ENCODE measurements around the gene MOB3A.

MOB3A gene

DNA sequence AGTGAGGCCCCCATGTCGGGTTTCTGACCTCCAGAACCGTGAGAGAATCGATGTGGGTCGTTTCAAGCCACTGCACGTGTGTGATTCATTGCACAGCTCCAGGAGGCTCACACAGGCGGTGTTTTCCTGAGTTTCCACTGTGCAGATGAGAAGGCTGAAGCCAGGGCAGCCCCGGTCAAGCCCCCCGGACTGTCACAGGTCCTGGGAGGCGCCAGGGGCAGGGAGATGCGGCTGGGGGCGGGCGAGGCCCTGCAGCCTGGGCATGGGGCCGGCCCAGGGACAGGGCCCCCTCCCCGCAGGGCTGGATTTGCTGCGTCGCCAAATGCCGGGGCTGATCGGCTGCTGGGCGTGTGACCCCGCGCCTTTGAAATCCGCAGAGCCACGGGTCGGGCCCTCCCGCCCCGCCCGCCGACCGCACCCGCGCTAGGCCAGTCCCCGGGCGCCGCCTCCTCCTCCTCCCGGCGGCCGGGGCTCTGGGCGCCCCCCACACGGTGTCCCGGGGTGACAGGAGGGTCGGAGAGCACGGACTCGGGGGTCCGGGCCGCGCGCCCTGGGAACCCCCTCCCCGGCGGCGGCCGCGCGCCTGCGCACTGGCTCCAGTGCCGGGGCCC is 35.1 kb downstream of the MOB3A start:
- Histone ChIP-seq H3K4me1 (ENCODE audit: control insufficient read depth in 1 of 2, insufficient read depth in 2 of 2, low read length in 2 of 2) (peaks cover 11 to 58% of the 10 kb centered on the region in 2 donors), H3K9me3 (ENCODE audit: control insufficient read depth in 1 of 2, low read length in 2 of 2) (no peaks in the 10 kb centered on the region), H3K27me3 (ENCODE audit: low read depth, low read length) (no peaks in the 10 kb centered on the region), H3K27ac (ENCODE audit: low read length) (peak overlapping the region; percentile 95), H3K36me3 (ENCODE audit: control insufficient read depth in 1 of 2, insufficient read depth in 2 of 2, low read length in 2 of 2) (peaks cover 0 to 3% of the 10 kb centered on the region in 2 donors), H3K4me3 (ENCODE audit: low read depth in 1 of 2, low read length in 2 of 2) (peak overlapping the region; percentile 66 to 89)

DNA sequence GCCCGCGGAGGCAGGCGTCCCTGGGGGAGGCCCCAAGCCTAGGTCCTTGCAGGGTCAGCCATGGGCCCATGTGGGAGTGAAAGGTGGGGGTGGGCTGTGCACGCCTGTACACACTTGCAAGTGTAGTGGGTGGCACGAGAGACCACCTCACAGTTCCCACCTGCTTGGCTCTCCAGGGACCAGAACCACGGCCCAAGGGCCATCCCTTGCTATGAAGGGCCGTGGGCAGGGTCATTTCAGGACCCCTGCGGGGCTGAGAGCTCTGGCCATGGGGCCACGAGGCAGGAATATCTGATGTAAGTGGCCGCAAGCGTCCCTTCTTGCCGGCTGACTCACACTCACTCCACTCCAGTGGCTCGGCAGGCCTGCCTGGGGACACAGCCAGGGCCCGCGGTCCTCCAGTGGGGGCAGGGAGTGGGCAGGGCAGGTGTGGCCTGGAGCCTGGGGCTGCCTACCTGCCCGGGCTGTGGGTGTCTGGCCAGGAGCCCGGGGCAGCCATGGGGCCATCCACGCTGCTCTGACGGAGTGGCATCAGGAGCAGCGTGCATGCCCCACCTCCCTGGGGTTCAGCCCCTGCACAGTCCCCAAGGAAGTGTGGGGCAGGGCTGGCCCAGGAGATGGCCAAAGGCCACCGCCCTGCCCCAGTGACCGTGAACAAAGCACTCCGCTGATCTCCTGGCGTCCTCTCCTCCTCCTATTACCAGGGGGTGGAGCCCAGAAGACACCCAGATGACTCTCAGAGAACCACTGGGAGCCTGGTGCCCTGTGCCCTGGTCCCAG is 36.5 kb downstream of the MOB3A start:
- Histone ChIP-seq H3K36me3 (ENCODE audit: control insufficient read depth in 1 of 2, insufficient read depth in 2 of 2, low read length in 2 of 2) (peaks cover 0 to 3% of the 10 kb centered on the region in 2 donors), H3K4me3 (ENCODE audit: low read depth in 1 of 2, low read length in 2 of 2) (peak overlapping the region; percentile 66 to 89), H3K9me3 (ENCODE audit: control insufficient read depth in 1 of 2, low read length in 2 of 2) (no peaks in the 10 kb centered on the region), H3K4me1 (ENCODE audit: control insufficient read depth in 1 of 2, insufficient read depth in 2 of 2, low read length in 2 of 2) (peaks cover 11 to 61% of the 10 kb centered on the region in 2 donors), H3K27me3 (ENCODE audit: low read depth, low read length) (no peaks in the 10 kb centered on the region), H3K27ac (ENCODE audit: low read length) (peak overlapping the region; percentile 95)

DNA sequence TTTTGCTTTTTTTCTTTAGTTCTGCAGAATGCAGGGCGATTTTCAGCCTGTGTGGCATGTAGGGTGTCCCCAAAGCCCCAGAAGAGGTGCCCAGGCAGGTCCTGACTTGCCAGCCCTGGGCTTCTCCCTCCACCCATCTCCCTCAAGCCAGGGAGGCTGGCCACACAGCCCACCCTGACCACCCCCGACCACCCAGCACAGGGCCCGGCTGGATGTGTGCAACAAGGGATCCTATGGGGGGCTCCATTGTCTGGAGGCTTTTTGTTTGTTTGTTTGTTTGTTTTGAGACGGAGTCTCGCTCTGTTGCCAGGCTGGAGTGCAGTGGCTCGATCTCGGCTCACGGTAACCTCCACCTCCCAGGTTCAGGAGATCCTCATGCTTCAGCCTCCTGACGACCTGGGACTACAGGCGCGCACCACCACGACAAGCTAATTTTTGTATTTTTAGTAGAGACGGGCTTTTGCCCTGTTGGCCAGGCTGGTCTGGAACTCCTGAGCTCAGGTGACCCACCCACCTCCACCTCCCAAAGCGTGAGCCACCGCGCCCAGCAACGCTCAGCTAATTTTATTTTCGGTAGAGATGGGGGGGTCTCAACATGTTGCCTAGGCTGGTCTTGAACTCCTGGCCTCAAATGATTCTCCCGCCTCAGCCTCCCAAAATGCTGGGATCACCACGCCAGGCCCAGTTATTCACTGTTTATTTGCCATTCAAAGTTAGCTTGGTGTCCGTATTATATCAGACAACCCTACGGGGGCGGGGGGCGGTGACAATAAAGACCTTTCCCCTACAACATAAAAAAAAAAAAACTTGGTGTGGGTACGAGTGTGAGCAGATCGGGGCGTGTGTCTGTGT is 37.3 kb downstream of the MOB3A start:
- peak overlapping the region; percentile 95 for H3K27ac ChIP-seq (ENCODE audit: low read length)
- H3K27me3 ChIP-seq (ENCODE audit: low read depth, low read length) = no peaks in the 10 kb centered on the region
- H3K4me3 ChIP-seq (ENCODE audit: low read depth in 1 of 2, low read length in 2 of 2) = peak overlapping the region in 1 of 2 donors; percentile 89
- H3K9me3 ChIP-seq (ENCODE audit: control insufficient read depth in 1 of 2, low read length in 2 of 2) = no peaks in the 10 kb centered on the region
- peaks cover 0 to 3% of the 10 kb centered on the region in 2 donors for H3K36me3 ChIP-seq (ENCODE audit: control insufficient read depth in 1 of 2, insufficient read depth in 2 of 2, low read length in 2 of 2)
- H3K4me1 ChIP-seq (ENCODE audit: control insufficient read depth in 1 of 2, insufficient read depth in 2 of 2, low read length in 2 of 2) = peaks cover 11 to 53% of the 10 kb centered on the region in 2 donors

DNA sequence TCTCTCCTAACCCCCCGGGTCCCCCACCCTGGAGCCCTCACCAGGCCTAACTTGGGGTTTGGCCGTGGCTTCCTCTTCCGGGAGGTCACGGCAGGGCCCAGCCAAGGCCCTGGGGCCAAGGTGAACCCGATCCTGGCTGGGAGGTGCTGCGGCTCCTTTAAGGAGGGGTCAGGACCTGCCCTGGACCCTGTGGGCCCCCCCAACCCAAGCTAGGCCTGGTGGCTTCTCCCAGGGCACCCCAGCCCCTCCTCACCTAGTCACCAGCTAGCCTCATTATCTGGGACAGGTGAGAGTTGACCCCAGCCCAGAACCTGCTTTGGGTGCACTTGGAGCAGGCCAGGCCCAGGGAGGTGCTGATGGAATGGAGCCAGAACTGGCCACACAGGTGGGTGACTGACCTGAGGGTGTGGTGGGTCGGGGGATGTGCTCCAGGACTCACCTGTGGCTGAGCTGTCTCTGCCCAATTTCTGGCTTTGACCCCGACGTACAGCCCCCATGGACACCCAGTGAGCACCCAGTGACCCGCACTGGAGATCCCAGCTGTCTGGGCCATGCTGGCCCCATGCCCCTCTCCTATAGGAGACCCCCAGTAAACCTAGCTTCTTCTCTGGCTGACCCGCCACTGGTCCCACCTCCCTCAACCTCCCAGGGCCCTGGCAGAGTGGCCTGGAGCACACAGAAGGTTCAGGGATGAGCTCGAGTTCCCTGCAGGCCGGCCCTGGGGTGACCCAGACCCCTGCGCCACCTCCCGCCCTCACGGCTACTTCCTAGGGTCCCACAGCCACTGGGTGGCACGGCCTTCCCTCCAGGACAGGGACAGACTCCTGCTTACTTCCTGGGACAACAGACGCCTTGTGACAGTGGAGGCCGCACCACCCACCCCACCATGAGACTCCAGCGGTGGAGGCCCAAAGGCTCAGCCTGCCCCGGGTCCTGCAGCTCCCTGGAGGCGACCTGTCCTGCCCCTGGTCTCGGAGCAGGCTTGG is 38.3 kb downstream of the MOB3A start:
- Histone ChIP-seq H3K4me1 (ENCODE audit: control insufficient read depth in 1 of 2, insufficient read depth in 2 of 2, low read length in 2 of 2) (peaks cover 11 to 50% of the 10 kb centered on the region in 2 donors), H3K27ac (ENCODE audit: low read length) (no peak overlapping the region), H3K4me3 (ENCODE audit: low read depth in 1 of 2, low read length in 2 of 2) (no peak overlapping the region), H3K36me3 (ENCODE audit: control insufficient read depth in 1 of 2, insufficient read depth in 2 of 2, low read length in 2 of 2) (peaks cover 0 to 3% of the 10 kb centered on the region in 2 donors), H3K9me3 (ENCODE audit: control insufficient read depth in 1 of 2, low read length in 2 of 2) (no peaks in the 10 kb centered on the region), H3K27me3 (ENCODE audit: low read depth, low read length) (no peaks in the 10 kb centered on the region)

DNA sequence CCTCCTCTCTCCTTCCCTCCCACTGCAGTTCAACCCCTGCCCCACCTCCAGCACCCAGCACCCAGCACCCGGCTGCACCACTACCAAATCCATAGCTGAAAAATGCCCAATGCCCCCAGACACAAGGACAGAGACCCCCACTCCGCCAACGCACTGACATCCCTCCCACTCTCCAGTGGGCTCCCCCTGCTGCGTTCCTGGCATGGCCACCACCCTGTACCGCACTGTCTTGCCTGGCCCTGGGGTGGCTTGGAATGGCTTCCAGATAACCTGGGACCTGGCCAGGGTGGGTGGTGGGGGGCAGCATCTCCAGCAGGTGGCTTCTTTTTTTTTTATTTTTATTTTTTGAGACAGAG is 39.3 kb downstream of the MOB3A start:
- Histone ChIP-seq H3K27me3 (ENCODE audit: low read depth, low read length) (no peaks in the 10 kb centered on the region), H3K27ac (ENCODE audit: low read length) (no peak overlapping the region), H3K9me3 (ENCODE audit: control insufficient read depth in 1 of 2, low read length in 2 of 2) (no peaks in the 10 kb centered on the region), H3K4me1 (ENCODE audit: control insufficient read depth in 1 of 2, insufficient read depth in 2 of 2, low read length in 2 of 2) (peaks cover 3 to 47% of the 10 kb centered on the region in 2 donors), H3K4me3 (ENCODE audit: low read depth in 1 of 2, low read length in 2 of 2) (no peak overlapping the region), H3K36me3 (ENCODE audit: control insufficient read depth in 1 of 2, insufficient read depth in 2 of 2, low read length in 2 of 2) (peaks cover 0 to 3% of the 10 kb centered on the region in 2 donors)

DNA sequence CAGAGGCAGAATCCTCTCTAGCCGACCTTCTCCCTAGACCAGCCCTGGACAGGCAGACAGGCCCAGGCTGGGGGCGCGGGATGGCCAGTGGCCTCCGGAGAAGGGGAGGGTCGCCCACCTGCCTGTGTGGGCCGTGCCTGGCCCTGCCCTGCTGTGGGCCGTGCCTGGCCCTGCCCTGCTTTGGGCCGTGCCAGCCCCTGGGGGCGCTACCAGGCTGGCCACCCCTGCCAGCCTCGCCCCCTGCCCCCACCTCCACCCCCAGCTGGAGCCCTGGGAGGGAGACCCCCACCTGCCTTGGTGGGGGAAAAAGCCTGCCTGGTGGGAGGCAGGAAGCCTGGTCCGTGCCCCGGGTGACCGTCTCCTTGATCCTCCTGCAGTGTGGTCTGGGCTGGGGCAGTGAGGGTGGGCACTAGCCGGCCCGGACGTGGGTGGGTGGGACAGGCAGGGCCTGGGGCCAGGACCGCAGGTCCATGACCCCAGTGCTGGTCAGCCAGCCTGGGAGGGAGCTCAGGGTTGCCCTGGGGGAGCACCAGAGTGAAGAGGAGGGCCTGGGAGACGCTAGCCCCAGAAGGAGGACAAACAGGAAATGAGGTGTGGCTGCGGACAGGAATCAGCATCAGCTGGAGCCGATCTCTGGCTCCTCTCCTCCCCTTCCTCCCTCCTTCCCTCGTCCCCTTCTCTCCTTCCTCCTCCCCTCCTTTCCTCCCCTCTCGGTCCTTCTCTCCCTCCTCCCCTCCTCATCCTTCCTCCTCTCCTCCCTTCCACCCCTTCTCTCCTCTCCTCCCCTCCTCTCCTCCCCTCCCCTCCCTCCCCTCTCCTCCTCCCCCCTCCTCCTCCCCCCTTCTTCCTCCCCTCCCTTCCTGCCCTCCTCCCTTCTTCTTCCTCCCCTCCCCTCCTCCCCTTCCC is 39.9 kb downstream of the MOB3A start:
- H3K27ac ChIP-seq (ENCODE audit: low read length) = peak overlapping the region; percentile 63
- no peaks in the 10 kb centered on the region for H3K27me3 ChIP-seq (ENCODE audit: low read depth, low read length)
- no peaks in the 10 kb centered on the region for H3K9me3 ChIP-seq (ENCODE audit: control insufficient read depth in 1 of 2, low read length in 2 of 2)
- H3K4me1 ChIP-seq (ENCODE audit: control insufficient read depth in 1 of 2, insufficient read depth in 2 of 2, low read length in 2 of 2) = peaks cover 6 to 50% of the 10 kb centered on the region in 2 donors
- H3K36me3 ChIP-seq (ENCODE audit: control insufficient read depth in 1 of 2, insufficient read depth in 2 of 2, low read length in 2 of 2) = peaks cover 0 to 3% of the 10 kb centered on the region in 2 donors
- peak overlapping the region in 1 of 2 donors; percentile 54 for H3K4me3 ChIP-seq (ENCODE audit: low read depth in 1 of 2, low read length in 2 of 2)

DNA sequence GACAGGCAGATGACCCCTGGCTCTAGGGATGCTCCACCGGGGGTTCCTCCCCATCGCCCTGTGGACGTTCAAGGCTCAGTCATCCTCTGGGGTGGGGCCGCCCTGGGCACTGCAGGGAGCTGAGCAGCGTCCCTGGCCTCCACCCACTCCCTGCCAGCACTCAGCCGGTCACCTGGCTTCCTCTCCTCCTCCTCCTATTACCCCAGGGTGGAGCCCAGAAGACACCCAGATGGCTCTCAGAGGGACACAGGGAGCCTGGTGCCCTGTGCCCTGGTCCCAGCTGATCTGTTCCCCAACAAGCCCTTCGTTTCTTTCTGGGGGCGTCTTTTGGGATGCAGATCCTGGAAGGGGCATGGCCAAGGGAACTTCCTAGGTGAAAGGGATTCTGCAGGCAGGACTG is 41.4 kb downstream of the MOB3A start:
- H3K9me3 ChIP-seq (ENCODE audit: control insufficient read depth in 1 of 2, low read length in 2 of 2) = no peaks in the 10 kb centered on the region
- H3K4me3 ChIP-seq (ENCODE audit: low read depth in 1 of 2, low read length in 2 of 2) = no peak overlapping the region
- H3K27me3 ChIP-seq (ENCODE audit: low read depth, low read length) = no peaks in the 10 kb centered on the region
- peaks cover 6 to 39% of the 10 kb centered on the region in 2 donors for H3K4me1 ChIP-seq (ENCODE audit: control insufficient read depth in 1 of 2, insufficient read depth in 2 of 2, low read length in 2 of 2)
- no peak overlapping the region for H3K27ac ChIP-seq (ENCODE audit: low read length)
- peaks cover 0 to 3% of the 10 kb centered on the region in 2 donors for H3K36me3 ChIP-seq (ENCODE audit: control insufficient read depth in 1 of 2, insufficient read depth in 2 of 2, low read length in 2 of 2)

DNA sequence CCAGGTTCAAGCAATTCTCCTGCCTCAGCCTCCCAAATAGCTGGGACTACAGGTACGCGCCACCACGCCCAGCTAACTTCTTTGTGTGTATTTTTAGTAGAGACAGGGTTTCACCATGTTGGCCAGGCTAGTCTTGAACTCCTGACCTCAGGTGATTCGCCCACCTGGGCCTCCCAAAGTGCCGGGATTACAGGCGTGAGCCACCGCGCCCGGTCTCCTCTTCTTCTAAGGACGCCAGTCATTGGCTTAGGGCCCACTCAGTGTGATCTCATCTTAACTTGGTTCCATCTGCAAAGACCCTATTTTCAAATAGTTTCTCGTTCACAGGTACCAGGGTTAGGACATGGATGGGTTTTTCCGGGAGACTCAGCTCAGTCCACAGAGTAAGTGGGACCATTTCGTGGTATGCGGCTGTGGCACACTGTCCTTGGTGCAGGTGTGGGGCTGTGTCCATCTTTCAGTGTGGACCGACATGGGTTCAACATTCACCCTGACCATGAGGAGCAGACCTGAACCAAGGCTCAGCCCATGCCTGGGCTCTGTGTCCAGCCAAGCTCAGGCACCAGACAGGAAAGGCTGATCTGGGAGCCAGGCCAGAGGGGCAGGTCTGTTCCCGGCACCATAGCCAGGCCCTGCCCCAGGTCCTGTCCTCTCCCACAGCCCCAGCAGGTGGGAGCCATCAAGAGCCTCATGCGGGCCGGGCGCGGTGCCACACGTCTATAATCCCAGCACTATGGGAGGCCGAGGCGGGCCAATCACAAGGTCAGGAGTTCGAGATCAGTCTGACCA is 42.3 kb downstream of the MOB3A start:
- Histone ChIP-seq H3K27me3 (ENCODE audit: low read depth, low read length) (no peaks in the 10 kb centered on the region), H3K4me1 (ENCODE audit: control insufficient read depth in 1 of 2, insufficient read depth in 2 of 2, low read length in 2 of 2) (peaks cover 3 to 38% of the 10 kb centered on the region in 2 donors), H3K4me3 (ENCODE audit: low read depth in 1 of 2, low read length in 2 of 2) (no peak overlapping the region), H3K36me3 (ENCODE audit: control insufficient read depth in 1 of 2, insufficient read depth in 2 of 2, low read length in 2 of 2) (peaks cover 0 to 5% of the 10 kb centered on the region in 2 donors), H3K9me3 (ENCODE audit: control insufficient read depth in 1 of 2, low read length in 2 of 2) (no peaks in the 10 kb centered on the region), H3K27ac (ENCODE audit: low read length) (peak overlapping the region; percentile 8)
